BLaER1 treated with 17β-estradiol and CSF1 and Interleukin-3, amounts not matched to agents 10 nM and 100 nM (cell line): ENCODE data around the gene SLX4IP.

ENCODE experiments used
- H3K27ac ChIP-seq, 11 experiments: shearing (Covaris generic); formaldehyde crosslinking; 2 replicates each; pipeline ENCODE4 v1.8.1; 2022
- H3K27me3 ChIP-seq, 11 experiments: shearing (Covaris generic); formaldehyde crosslinking; 2 replicates each; pipeline ENCODE4 v1.8.1; 2022
- H3K36me3 ChIP-seq, 11 experiments: shearing (Covaris generic); formaldehyde crosslinking; 2 replicates each; pipeline ENCODE4 v1.8.1; 2022
- H3K4me1 ChIP-seq, 10 experiments: shearing (Covaris generic); formaldehyde crosslinking; 2 replicates each; pipeline ENCODE4 v1.8.1; 2022
- H3K4me2 ChIP-seq, 11 experiments: shearing (Covaris generic); formaldehyde crosslinking; 2 replicates each; pipeline ENCODE4 v1.8.1; 2022
- H3K4me3 ChIP-seq, 10 experiments: shearing (Covaris generic); formaldehyde crosslinking; 2 replicates each; pipeline ENCODE4 v1.8.1; 2022
- H3K9ac ChIP-seq, 11 experiments: shearing (Covaris generic); formaldehyde crosslinking; 2 replicates each; pipeline ENCODE4 v1.8.1; 2022
- H3K9me3 ChIP-seq, 11 experiments: shearing (Covaris generic); formaldehyde crosslinking; replicated peaks in 1 of 11; 2 replicates each; pipeline ENCODE4 v1.8.1; 2022
- H4K20me1 ChIP-seq, 11 experiments: shearing (Covaris generic); formaldehyde crosslinking; 2 replicates each; pipeline ENCODE4 v1.8.1; 2022
- Cebpa-rat ChIP-seq, 11 experiments: shearing (Covaris generic); IDR thresholded peaks; 2 replicates each; pipeline ENCODE4 v1.8.1; 2022

The SLX4IP gene

GRCh38 chr20:10507052-10507451 is 71.9 kb downstream of the SLX4IP start:
- no peak overlapping the region for H3K9ac ChIP-seq
- no peaks in the 10 kb centered on the region for H3K27me3 ChIP-seq
- no peak overlapping the region for H3K4me3 ChIP-seq
- no peak for TF ChIP-seq Cebpa-rat (IDR thresholded peaks at IDR 0.05)
- peaks cover 11 to 72% (median 41%) of the 10 kb centered on the region in 10 experiments for H3K4me1 ChIP-seq
- H3K27ac ChIP-seq: peak overlapping the region in 4 of 11 experiments; percentile 4 to 76 (median 29); a peak in 5 of 22 replicates
- no peak overlapping the region for H3K4me2 ChIP-seq
- H3K36me3 ChIP-seq: 0 out of 22 replicates have a peak, but pooled peaks cover 0 to 7% (median 0%) of the 10 kb centered on the region in 11 experiments
- H4K20me1 ChIP-seq: no peaks in the 10 kb centered on the region; a peak in 1 of 22 replicates
- H3K9me3 ChIP-seq: no peaks in the 10 kb centered on the region

GRCh38 chr20:10508060-10508459 is 73.0 kb downstream of the SLX4IP start:
- no peaks in the 10 kb centered on the region for H3K27me3 ChIP-seq
- peaks cover 12 to 75% (median 44%) of the 10 kb centered on the region in 10 experiments for H3K4me1 ChIP-seq
- H3K36me3 ChIP-seq: 0 out of 22 replicates have a peak, but pooled peaks cover 0 to 7% (median 0%) of the 10 kb centered on the region in 11 experiments
- H3K4me2 ChIP-seq: peak overlapping the region in 5 of 11 experiments; percentile 13 to 52 (median 36); a peak in 7 of 22 replicates
- TF ChIP-seq Cebpa-rat (IDR thresholded peaks at IDR 0.05): no peak
- H3K9ac ChIP-seq: no peak overlapping the region
- no peaks in the 10 kb centered on the region; a peak in 1 of 22 replicates for H4K20me1 ChIP-seq
- H3K9me3 ChIP-seq: no peaks in the 10 kb centered on the region
- no peak overlapping the region for H3K4me3 ChIP-seq
- H3K27ac ChIP-seq: peak overlapping the region in 2 of 11 experiments; percentile 10 to 59; a peak in 2 of 22 replicates

- Histone ChIP-seq H3K27ac (peak overlapping the region in 7 of 11 experiments; percentile 10 to 59 (median 28); a peak in 6 of 22 replicates), H3K27me3 (no peaks in the 10 kb centered on the region), H3K9ac (no peak overlapping the region; a peak in 1 of 22 replicates), H3K36me3 (0 out of 22 replicates have a peak, but pooled peaks cover 0 to 7% (median 0%) of the 10 kb centered on the region in 11 experiments), H3K4me2 (peak overlapping the region in 6 of 11 experiments; percentile 13 to 52 (median 38); a peak in 9 of 22 replicates), H3K4me3 (no peak overlapping the region), H3K9me3 (no peaks in the 10 kb centered on the region), H4K20me1 (no peaks in the 10 kb centered on the region; a peak in 1 of 22 replicates), H3K4me1 (peaks cover 12 to 77% (median 46%) of the 10 kb centered on the region in 10 experiments)
- TF ChIP-seq Cebpa-rat (IDR thresholded peaks at IDR 0.05): no peak
Measured at GRCh38 chr20:10508468-10509251, 73.6 kb downstream of the SLX4IP start.

GRCh38 chr20:10509376-10509775 is 74.3 kb downstream of the SLX4IP start:
- H3K4me2 ChIP-seq: peak overlapping the region in 3 of 11 experiments; percentile 36 to 52 (median 47); a peak in 3 of 22 replicates
- no peak for TF ChIP-seq Cebpa-rat (IDR thresholded peaks at IDR 0.05)
- no peaks in the 10 kb centered on the region; a peak in 1 of 22 replicates for H4K20me1 ChIP-seq
- H3K9me3 ChIP-seq: no peaks in the 10 kb centered on the region
- no peak overlapping the region for H3K9ac ChIP-seq
- H3K4me1 ChIP-seq: peaks cover 12 to 77% (median 47%) of the 10 kb centered on the region in 10 experiments
- H3K27me3 ChIP-seq: no peaks in the 10 kb centered on the region
- H3K36me3 ChIP-seq: 0 out of 22 replicates have a peak, but pooled peaks cover 0 to 7% (median 0%) of the 10 kb centered on the region in 11 experiments
- H3K4me3 ChIP-seq: no peak overlapping the region
- peak overlapping the region in 2 of 11 experiments; percentile 33 to 59; a peak in 1 of 22 replicates for H3K27ac ChIP-seq

GRCh38 chr20:10510216-10510615 is 75.1 kb downstream of the SLX4IP start:
- peak overlapping the region in 4 of 11 experiments; percentile 75 to 86 (median 78); a peak in 4 of 22 replicates for H3K27ac ChIP-seq
- 0 out of 22 replicates have a peak overlapping the region, but pooled peaks of 1 of the 11 experiments have one; percentile 81 for H3K4me2 ChIP-seq
- peaks cover 12 to 72% (median 40%) of the 10 kb centered on the region in 10 experiments for H3K4me1 ChIP-seq
- H3K36me3 ChIP-seq: 0 out of 22 replicates have a peak, but pooled peaks cover 0 to 7% (median 0%) of the 10 kb centered on the region in 11 experiments
- no peak overlapping the region for H3K4me3 ChIP-seq
- no peak overlapping the region for H3K9ac ChIP-seq
- H4K20me1 ChIP-seq: no peaks in the 10 kb centered on the region; a peak in 1 of 22 replicates
- H3K9me3 ChIP-seq: no peaks in the 10 kb centered on the region
- no peaks in the 10 kb centered on the region for H3K27me3 ChIP-seq
- no peak for TF ChIP-seq Cebpa-rat (IDR thresholded peaks at IDR 0.05)

GRCh38 chr20:10511170-10511508 is 76.0 kb downstream of the SLX4IP start:
- Histone ChIP-seq H3K36me3 (0 out of 22 replicates have a peak, but pooled peaks cover 0 to 7% (median 0%) of the 10 kb centered on the region in 11 experiments), H3K4me2 (peak overlapping the region; percentile 27 to 88 (median 78); a peak in 21 of 22 replicates), H4K20me1 (no peaks in the 10 kb centered on the region; a peak in 1 of 22 replicates), H3K27ac (peak overlapping the region in 10 of 11 experiments; percentile 41 to 86 (median 76); a peak in 20 of 22 replicates), H3K9ac (peak overlapping the region in 8 of 11 experiments; percentile 5 to 64 (median 58); a peak in 13 of 22 replicates), H3K4me3 (peak overlapping the region in 3 of 10 experiments; percentile 1 to 43 (median 2); a peak in 1 of 20 replicates), H3K4me1 (peaks cover 12 to 63% (median 37%) of the 10 kb centered on the region in 10 experiments), H3K27me3 (no peaks in the 10 kb centered on the region), H3K9me3 (no peaks in the 10 kb centered on the region)
- TF ChIP-seq Cebpa-rat (IDR thresholded peaks at IDR 0.05): no peak

GRCh38 chr20:10511509-10512251 is 76.6 kb downstream of the SLX4IP start:
- peak overlapping the region; percentile 27 to 88 (median 78) for H3K4me2 ChIP-seq
- H3K27me3 ChIP-seq: no peaks in the 10 kb centered on the region
- peak overlapping the region in 10 of 11 experiments; percentile 41 to 86 (median 76); a peak in 20 of 22 replicates for H3K27ac ChIP-seq
- H3K9ac ChIP-seq: peak overlapping the region in 8 of 11 experiments; percentile 5 to 64 (median 58); a peak in 13 of 22 replicates
- peak overlapping the region in 3 of 10 experiments; percentile 1 to 43 (median 2); a peak in 1 of 20 replicates for H3K4me3 ChIP-seq
- H4K20me1 ChIP-seq: no peaks in the 10 kb centered on the region; a peak in 1 of 22 replicates
- peaks cover 12 to 57% (median 37%) of the 10 kb centered on the region in 10 experiments for H3K4me1 ChIP-seq
- H3K36me3 ChIP-seq: 0 out of 22 replicates have a peak, but pooled peaks cover 0 to 7% (median 0%) of the 10 kb centered on the region in 11 experiments
- TF ChIP-seq Cebpa-rat (IDR thresholded peaks at IDR 0.05): no peak
- no peaks in the 10 kb centered on the region for H3K9me3 ChIP-seq

GRCh38 chr20:10513061-10513460 is 78.0 kb downstream of the SLX4IP start:
- Histone ChIP-seq H3K27me3 (no peaks in the 10 kb centered on the region), H3K9ac (no peak overlapping the region), H4K20me1 (no peaks in the 10 kb centered on the region; a peak in 1 of 22 replicates), H3K36me3 (0 out of 22 replicates have a peak, but pooled peaks cover 0 to 7% (median 0%) of the 10 kb centered on the region in 11 experiments), H3K27ac (peak overlapping the region in 3 of 11 experiments; percentile 22 to 53 (median 45); a peak in 5 of 22 replicates), H3K4me2 (0 out of 22 replicates have a peak overlapping the region, but pooled peaks of 1 of the 11 experiments have one; percentile 44), H3K4me3 (no peak overlapping the region), H3K4me1 (peaks cover 12 to 56% (median 36%) of the 10 kb centered on the region in 10 experiments), H3K9me3 (no peaks in the 10 kb centered on the region)
- no peak for TF ChIP-seq Cebpa-rat (IDR thresholded peaks at IDR 0.05)
